PFSK-1 (cell line): ENCODE data around the gene ATP6V0B.

Experiments used
- FOXP2 ChIP-seq: optimal IDR thresholded peaks from 2 replicates; pipeline ENCODE3; 2011; ENCODE audit warnings: borderline replicate concordance, control low read depth, inconsistent platforms; ENCODE audit not compliant: insufficient read depth; ENCODE audit errors: extremely low read length, extremely low read depth
- POLR2AphosphoS5 ChIP-seq: IDR thresholded peaks from 2 replicates; pipeline ENCODE4 v1.6.1; 2012; ENCODE audit warnings: low read depth, mild to moderate bottlenecking, control low read depth, low read length, moderate library complexity
- REST ChIP-seq, 2 experiments: IDR thresholded peaks; 2 replicates each; pipeline versions ENCODE4 v1.6.1 to v1.8.0; 2011 to 2012; ENCODE audit warnings: low read depth in 2 of 2, low read length in 2 of 2, control low read depth in 1 of 2, inconsistent platforms in 1 of 2, mild to moderate bottlenecking in 1 of 2, moderate library complexity in 1 of 2; ENCODE audit not compliant: insufficient read depth in 1 of 2
- SIN3A ChIP-seq: IDR thresholded peaks from 2 replicates; pipeline ENCODE4 v1.6.1; 2012; ENCODE audit warnings: mild to moderate bottlenecking, low read length, moderate library complexity, borderline replicate concordance; ENCODE audit not compliant: insufficient read depth
- TAF1 ChIP-seq: IDR thresholded peaks from 2 replicates; pipeline ENCODE4 v1.6.1; 2012; ENCODE audit warnings: low read length, control low read depth, borderline replicate concordance; ENCODE audit not compliant: insufficient read depth

The ATP6V0B gene

GRCh38 chr1:43951021-43951985 lies 23.5 kb upstream of the ATP6V0B start:
- no peak for TF ChIP-seq POLR2AphosphoS5
- TF ChIP-seq FOXP2, result no peak
- no peak for TF ChIP-seq SIN3A
- TF ChIP-seq REST (IDR thresholded peaks at IDR 0.05; ENCODE audit: insufficient read depth in 1 of 2, low read depth in 2 of 2, low read length in 2 of 2), result no peak
- no peak for TF ChIP-seq TAF1

GRCh38 chr1:43952731-43953346 lies 21.9 kb upstream of the ATP6V0B start:
- no peak for TF ChIP-seq TAF1

- TF ChIP-seq POLR2AphosphoS5 (no peak), TAF1 (no peak), REST (IDR thresholded peaks at IDR 0.05; ENCODE audit: insufficient read depth in 1 of 2, low read depth in 2 of 2, low read length in 2 of 2) (no peak), SIN3A (no peak), FOXP2 (no peak)
Measured at GRCh38 chr1:43953361-43953760, 21.4 kb upstream of the ATP6V0B start.

- TF ChIP-seq POLR2AphosphoS5, result no peak
- no peak for TF ChIP-seq FOXP2
- no peak for TF ChIP-seq SIN3A
- no peak for TF ChIP-seq REST (IDR thresholded peaks at IDR 0.05; ENCODE audit: insufficient read depth in 1 of 2, low read depth in 2 of 2, low read length in 2 of 2)
- TF ChIP-seq TAF1, result no peak
Measured at GRCh38 chr1:43954036-43954435, 20.7 kb upstream of the ATP6V0B start.

GRCh38 chr1:43956234-43956633 lies 18.5 kb upstream of the ATP6V0B start:
- no peak for TF ChIP-seq FOXP2
- TF ChIP-seq TAF1, result no peak
- no peak for TF ChIP-seq REST (IDR thresholded peaks at IDR 0.05; ENCODE audit: insufficient read depth in 1 of 2, low read depth in 2 of 2, low read length in 2 of 2)
- TF ChIP-seq POLR2AphosphoS5, result no peak
- TF ChIP-seq SIN3A, result no peak
